HFF-Myc (cell line): Measurements from ENCODE around the gene LRRTM4.

Source experiments
- DNase-seq: peaks from one replicate; pipeline ENCODE4 v3.0.0-alpha.2; 2011; ENCODE audit warnings: low read depth; ENCODE audit errors: extremely low read depth
- H3K4me3 ChIP-seq: replicated peaks from 2 replicates; pipeline ENCODE4 v1.5.1; 2011; ENCODE audit warnings: low read depth, mild to moderate bottlenecking, control low read depth, low read length
- CTCF ChIP-seq: IDR thresholded peaks from 2 replicates; pipeline ENCODE4 v1.5.1; 2012; ENCODE audit warnings: mild to moderate bottlenecking, low read depth, low read length, control low read depth; ENCODE audit errors: missing control alignments

LRRTM4 gene

DNA sequence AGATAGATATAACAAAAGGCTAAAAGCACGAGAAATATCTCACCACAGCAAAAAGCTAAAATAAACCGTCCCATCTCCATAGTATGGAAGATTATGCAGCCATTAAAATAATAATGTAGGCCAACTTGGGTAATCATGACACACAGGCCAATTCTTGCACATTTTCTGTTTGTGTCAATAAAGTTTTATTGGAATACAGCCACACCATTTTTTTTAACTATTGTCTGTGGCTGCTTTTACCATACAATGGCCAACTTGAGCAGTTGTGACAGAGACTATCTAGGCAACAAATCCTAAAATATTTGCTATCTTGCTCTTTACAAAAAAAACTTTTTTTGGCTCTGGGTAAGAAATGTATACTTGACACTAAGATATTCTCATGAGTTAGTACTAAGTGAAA, 212.5 kb downstream of the LRRTM4 start:
- TF ChIP-seq CTCF, result no peak
- H3K4me3 ChIP-seq, result no peak overlapping the region
- DNase-seq, result no peak

DNA sequence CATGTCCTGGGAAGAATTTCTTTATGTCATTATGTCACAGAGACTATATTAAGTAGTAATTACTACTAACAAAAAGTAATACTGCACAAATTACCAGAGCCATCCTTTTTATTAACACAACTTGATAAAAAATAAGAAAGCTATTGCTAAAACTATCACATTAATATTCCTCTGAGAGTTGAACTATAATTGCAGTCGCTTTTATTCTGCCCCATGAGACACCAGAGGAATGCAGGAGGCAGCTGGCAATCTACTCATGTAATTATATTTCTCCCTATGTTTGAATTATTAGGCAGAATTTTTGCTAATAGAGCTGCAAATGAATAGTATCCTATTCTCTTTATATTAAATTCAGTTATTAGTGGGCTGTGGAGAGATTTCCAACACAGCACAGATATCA, 220.7 kb downstream of the LRRTM4 start:
- no peak for DNase-seq
- TF ChIP-seq CTCF, result no peak
- H3K4me3 ChIP-seq, result no peak overlapping the region

DNA sequence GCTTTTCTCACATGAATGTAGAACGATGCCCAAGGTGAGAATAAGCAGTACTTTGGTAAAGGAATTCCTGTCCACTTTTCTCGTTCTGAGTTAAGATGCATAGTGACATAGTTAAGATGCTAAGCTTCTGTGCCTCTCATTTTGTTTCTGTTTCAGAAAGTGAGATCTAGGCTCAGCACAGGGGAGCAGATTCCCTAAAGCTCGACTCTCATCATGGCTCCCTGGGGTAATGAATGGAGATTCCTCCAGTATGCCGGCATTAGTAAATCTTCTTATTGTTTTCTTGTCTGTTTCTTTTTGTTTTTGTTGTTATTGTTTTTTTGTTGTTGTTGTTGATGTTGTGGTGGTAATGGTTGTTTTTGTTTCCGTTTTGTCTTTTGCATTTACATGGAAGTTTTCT, 225.4 kb downstream of the LRRTM4 start:
- no peak for DNase-seq
- H3K4me3 ChIP-seq, result no peak overlapping the region
- no peak for TF ChIP-seq CTCF

- no peak overlapping the region for H3K4me3 ChIP-seq
- DNase-seq, result no peak
- TF ChIP-seq CTCF, result no peak
Measured at GRCh38 chr2:77294474-77294873, 227.7 kb downstream of the LRRTM4 start.

DNA sequence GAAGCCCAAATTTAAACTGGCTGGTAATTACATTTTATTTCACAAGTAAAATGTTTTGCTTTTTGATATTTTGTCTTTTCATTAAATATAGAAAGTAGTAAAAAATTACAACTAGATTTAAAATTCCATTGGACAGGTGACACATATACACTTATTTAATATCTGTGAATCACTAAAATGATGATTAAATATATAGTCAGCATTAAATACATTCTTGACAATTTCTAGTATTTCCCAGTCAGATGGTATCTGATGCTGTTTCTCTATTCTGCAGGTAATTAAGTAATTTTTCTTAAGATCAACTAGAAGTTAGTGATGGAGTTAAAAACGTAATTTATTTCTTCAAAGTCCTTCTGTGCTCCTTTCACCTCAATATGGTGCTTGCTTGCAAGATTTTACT, 237.8 kb downstream of the LRRTM4 start:
- TF ChIP-seq CTCF, result no peak
- H3K4me3 ChIP-seq, result no peak overlapping the region
- DNase-seq, result no peak

GRCh38 chr2:77271262-77271661, 250.9 kb downstream of the LRRTM4 start:
- DNase-seq, result no peak
- no peak for TF ChIP-seq CTCF
- no peak overlapping the region for H3K4me3 ChIP-seq

- no peak overlapping the region for H3K4me3 ChIP-seq
- no peak for TF ChIP-seq CTCF
- no peak for DNase-seq
Measured at GRCh38 chr2:77270433-77270832, 251.7 kb downstream of the LRRTM4 start.
